Duodenal mucosa (tissue), 2 donors: ENCODE results near the gene SCYGR6.

Experiments
- H3K27ac ChIP-seq: one replicate; pipeline ENCODE4 v1.7.0; 2013; ENCODE audit warnings: low read depth, low read length
- H3K27me3 ChIP-seq, 2 donors: one replicate each; pipeline ENCODE4 v1.7.0; 2013; ENCODE audit warnings: low read length in 2 of 2, control low read depth in 1 of 2; ENCODE audit not compliant: insufficient read depth in 2 of 2, control insufficient read depth in 1 of 2
- H3K36me3 ChIP-seq, 2 donors: one replicate each; pipeline ENCODE4 v1.7.0; 2013; ENCODE audit warnings: low read length in 2 of 2, control low read depth in 1 of 2; ENCODE audit not compliant: insufficient read depth in 2 of 2, control insufficient read depth in 1 of 2
- H3K4me1 ChIP-seq, 2 donors: one replicate each; pipeline ENCODE4 v1.7.0; 2013; ENCODE audit warnings: low read length in 2 of 2, control low read depth in 1 of 2; ENCODE audit not compliant: insufficient read depth in 2 of 2, control insufficient read depth in 1 of 2
- H3K4me3 ChIP-seq, 2 donors: one replicate each; pipeline ENCODE4 v1.7.0; 2013; ENCODE audit warnings: low read length in 2 of 2, low read depth in 1 of 2
- H3K9ac ChIP-seq, 2 donors: one replicate each; pipeline ENCODE4 v1.7.0; 2013; ENCODE audit warnings: low read length in 2 of 2, low read depth in 1 of 2
- H3K9me3 ChIP-seq, 2 donors: one replicate each; pipeline ENCODE4 v1.7.0; 2013; ENCODE audit warnings: low read length in 2 of 2, control low read depth in 1 of 2; ENCODE audit not compliant: control insufficient read depth in 1 of 2

The SCYGR6 gene, protein sequence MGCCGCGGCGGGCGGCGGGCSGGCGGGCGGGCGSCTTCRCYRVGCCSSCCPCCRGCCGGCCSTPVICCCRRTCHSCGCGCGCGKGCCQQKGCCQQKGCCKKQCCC

DNA sequence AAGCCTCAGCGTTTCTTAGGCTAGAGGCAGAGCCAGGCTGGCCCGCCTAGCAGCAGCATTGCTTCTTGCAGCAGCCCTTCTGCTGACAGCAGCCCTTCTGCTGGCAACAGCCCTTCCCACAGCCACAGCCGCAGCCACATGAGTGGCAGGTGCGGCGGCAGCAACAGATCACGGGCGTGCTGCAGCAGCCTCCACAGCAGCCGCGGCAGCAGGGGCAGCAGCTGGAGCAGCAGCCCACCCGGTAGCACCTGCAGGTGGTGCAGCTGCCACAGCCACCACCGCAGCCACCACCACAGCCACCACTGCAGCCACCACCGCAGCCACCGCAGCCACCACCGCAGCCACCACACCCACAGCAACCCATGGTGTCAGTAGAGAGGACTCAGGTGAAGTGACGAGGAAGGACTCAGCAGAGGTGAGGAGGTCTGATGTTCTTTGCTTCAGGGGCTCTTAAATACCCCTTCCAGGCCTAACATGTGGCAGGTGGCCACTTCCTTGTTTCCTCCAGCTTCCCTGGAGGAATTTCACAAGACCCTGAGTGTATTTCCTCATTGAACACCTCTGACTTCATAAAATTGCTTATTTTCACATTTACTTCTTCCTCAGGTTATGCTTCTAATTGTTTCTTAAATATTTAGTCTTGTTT lies at the start of gene SCYGR6:
Gene SCYGR6, minus strand, starts transcription at position 364 of the 646 bp plus-strand sequence. Its CDS starts 0 bp downstream, at position 364.
- H3K36me3 ChIP-seq, result no peaks in the 10 kb centered on the region
- no peaks in the 10 kb centered on the region for H3K4me1 ChIP-seq

DNA sequence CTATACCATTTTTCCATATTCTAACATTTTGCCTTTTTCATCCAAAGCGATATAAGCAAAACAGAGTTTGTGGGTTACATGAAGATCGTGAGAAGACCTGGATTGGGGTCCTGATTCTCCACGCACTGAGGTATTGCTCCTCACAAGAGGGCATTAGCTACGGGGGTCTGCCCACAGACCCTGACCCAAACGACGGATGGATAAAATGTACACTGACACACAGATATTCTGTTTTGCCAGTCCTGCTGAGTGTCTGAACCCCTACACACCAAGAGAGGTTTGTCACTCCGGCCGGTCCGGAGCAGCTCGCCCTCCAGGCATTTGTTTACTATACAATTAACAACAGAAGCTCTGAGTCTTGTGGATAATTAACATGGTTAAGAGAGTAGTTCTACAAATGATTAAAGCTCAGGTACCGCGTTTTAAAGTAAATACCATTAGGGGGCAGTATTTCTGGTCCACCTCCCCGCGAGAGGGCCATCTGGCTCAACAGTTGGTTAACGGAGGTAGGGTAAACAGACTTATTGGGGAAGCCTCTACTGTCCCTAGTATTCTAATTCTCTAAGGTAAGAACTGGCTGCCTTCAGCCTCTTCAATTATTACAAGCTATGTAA lies 49.6 kb upstream of the SCYGR6 start:
- H3K4me1 ChIP-seq, result peaks cover 0 to 10% of the 10 kb centered on the region in 2 donors
- no peak overlapping the region for H3K27ac ChIP-seq
- H3K36me3 ChIP-seq, result no peaks in the 10 kb centered on the region
- H3K4me3 ChIP-seq, result no peak overlapping the region
- H3K9ac ChIP-seq, result no peak overlapping the region
- no peaks in the 10 kb centered on the region for H3K9me3 ChIP-seq
- H3K27me3 ChIP-seq, result no peaks in the 10 kb centered on the region

More for the DNA sequence above, at the start of gene SCYGR6:
- Histone ChIP-seq H3K27ac (no peak within 1 kb of the TSS), H3K9ac (no peak within 1 kb of the TSS), H3K4me3 (no peak within 1 kb of the TSS), H3K9me3 (no peaks in the 10 kb centered on the region), H3K27me3 (no peaks in the 10 kb centered on the region)

DNA sequence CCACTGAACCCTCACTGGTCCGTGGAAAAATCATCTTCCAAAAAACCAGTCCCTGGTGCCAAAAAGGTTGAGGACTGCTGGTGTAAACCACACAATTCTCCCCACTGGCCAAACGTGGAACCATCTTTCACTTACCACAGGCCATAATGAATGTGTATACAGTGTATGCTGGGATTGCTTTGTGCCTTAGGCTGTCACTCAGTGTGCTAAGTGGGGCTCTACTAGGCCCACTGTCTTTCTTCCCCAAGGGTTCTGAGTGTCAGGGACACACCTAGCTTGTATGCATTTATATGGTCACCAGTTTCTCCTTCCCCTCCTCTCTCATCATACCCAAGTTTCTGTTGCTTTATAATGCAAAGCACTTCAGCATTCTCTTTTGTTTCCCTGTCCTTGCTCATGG lies 48.4 kb upstream of the SCYGR6 start:
- H3K4me1 ChIP-seq, result peaks cover 0 to 10% of the 10 kb centered on the region in 2 donors
- H3K36me3 ChIP-seq, result no peaks in the 10 kb centered on the region
- no peaks in the 10 kb centered on the region for H3K9me3 ChIP-seq
- no peak overlapping the region for H3K27ac ChIP-seq
- H3K9ac ChIP-seq, result no peak overlapping the region
- no peaks in the 10 kb centered on the region for H3K27me3 ChIP-seq
- H3K4me3 ChIP-seq, result no peak overlapping the region

DNA sequence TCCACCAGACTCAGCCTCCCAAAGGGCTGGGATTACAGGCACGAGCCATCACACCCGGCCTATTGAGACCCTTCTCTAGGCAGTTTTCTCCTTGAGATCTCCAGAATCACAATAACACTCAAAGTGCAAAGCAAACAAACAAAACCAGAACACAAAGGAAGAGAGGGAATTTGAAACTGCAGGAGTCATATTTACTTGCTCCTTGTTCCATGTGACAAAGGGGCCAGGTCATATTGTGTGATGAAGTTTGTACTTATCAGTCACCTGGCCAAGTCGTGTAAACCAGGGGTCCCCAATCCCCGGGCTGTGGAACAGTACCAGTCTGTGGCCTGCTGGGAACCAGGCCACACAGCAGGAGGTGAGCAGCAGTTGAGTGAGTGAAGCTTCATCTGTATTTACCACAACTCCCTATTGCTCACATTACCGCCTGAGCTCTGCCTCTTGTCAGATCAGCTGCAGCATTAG lies 47.7 kb upstream of the SCYGR6 start:
- no peak overlapping the region for H3K4me3 ChIP-seq
- no peaks in the 10 kb centered on the region for H3K27me3 ChIP-seq
- H3K36me3 ChIP-seq, result no peaks in the 10 kb centered on the region
- H3K9ac ChIP-seq, result no peak overlapping the region
- peaks cover 0 to 10% of the 10 kb centered on the region in 2 donors for H3K4me1 ChIP-seq
- H3K27ac ChIP-seq, result no peak overlapping the region
- no peaks in the 10 kb centered on the region for H3K9me3 ChIP-seq

DNA sequence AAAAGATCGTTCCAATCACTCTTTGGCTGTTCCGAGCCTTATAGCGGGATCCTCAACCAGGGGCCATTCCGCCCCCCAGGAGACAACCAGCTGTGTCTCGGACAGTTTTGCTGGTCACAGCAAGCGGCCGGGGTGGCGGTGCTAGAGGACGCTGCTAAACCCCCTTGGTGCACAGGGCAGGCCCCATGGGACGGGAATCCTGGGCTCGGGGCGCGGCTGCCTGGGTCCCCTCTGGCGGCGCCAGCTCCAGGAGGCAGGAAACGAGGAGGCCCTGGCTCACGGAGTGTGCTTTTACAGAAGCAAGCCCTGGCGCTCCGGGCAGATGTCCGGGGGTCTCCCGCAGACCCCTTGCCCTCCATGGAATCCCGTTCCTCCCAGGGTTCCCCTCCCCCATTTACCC lies 43.3 kb upstream of the SCYGR6 start:
- Histone ChIP-seq H3K4me3 (no peak overlapping the region), H3K9ac (no peak overlapping the region), H3K4me1 (peaks cover 2 to 7% of the 10 kb centered on the region in 2 donors), H3K9me3 (no peaks in the 10 kb centered on the region), H3K27me3 (no peaks in the 10 kb centered on the region), H3K36me3 (no peaks in the 10 kb centered on the region), H3K27ac (no peak overlapping the region)

DNA sequence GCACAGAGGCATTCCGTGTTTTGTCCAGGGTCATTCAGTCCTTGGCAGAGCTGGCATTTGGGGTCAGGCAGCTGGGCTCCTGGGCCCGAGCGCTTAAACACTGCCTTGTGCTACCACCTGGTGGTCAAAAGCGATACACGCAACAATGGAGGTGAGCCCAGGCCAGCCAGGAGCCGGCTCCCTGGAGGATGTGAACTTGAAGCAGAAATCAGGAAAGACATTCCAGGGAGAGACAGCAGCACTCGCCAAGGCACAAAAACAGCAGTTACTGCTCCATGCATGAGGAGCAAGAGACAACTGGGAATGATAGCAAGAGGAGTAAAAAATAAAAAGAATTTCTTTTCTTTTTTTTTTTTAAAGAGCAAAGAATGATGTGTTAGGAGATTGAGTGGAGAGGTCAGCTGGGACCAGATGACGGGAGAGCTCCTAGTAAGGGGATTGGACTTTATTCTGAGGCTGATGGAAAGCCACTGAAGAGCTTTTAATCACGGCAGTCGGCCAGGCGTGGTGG lies 41.9 kb upstream of the SCYGR6 start:
- H3K27ac ChIP-seq, result no peak overlapping the region
- no peaks in the 10 kb centered on the region for H3K27me3 ChIP-seq
- no peak overlapping the region for H3K9ac ChIP-seq
- H3K4me3 ChIP-seq, result no peak overlapping the region
- no peaks in the 10 kb centered on the region for H3K36me3 ChIP-seq
- H3K9me3 ChIP-seq, result no peaks in the 10 kb centered on the region
- H3K4me1 ChIP-seq, result peaks cover 9 to 10% of the 10 kb centered on the region in 2 donors

DNA sequence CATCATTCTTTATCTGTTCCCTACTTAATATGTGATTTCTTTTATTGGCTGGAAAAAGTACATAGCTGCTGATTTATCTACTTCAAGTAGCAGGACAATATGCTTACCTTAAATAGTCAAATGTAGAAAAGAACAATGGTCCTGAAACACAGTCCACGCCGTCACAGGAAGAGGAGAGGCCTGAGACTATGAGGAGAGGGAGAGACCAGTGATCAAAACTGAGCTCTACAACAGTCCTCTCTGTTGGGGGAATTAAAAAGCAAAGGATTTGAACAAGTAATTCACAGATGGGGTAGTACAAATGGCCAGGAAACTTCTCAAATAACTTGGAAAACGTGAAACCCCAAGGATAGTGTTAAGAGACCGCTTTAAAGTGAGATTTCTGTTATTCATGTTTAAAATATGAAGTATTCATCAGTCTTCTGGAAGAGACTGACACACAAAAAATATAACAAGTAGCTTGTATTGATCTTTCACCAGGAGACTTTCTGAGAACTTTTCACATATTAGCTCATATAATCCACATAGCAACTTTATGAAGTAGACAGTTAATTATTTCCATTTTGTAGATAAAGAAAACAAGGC lies 41.3 kb upstream of the SCYGR6 start:
- Histone ChIP-seq H3K9me3 (no peaks in the 10 kb centered on the region), H3K27me3 (no peaks in the 10 kb centered on the region), H3K9ac (no peak overlapping the region), H3K4me3 (no peak overlapping the region), H3K4me1 (peaks cover 14 to 16% of the 10 kb centered on the region in 2 donors), H3K36me3 (no peaks in the 10 kb centered on the region), H3K27ac (no peak overlapping the region)

DNA sequence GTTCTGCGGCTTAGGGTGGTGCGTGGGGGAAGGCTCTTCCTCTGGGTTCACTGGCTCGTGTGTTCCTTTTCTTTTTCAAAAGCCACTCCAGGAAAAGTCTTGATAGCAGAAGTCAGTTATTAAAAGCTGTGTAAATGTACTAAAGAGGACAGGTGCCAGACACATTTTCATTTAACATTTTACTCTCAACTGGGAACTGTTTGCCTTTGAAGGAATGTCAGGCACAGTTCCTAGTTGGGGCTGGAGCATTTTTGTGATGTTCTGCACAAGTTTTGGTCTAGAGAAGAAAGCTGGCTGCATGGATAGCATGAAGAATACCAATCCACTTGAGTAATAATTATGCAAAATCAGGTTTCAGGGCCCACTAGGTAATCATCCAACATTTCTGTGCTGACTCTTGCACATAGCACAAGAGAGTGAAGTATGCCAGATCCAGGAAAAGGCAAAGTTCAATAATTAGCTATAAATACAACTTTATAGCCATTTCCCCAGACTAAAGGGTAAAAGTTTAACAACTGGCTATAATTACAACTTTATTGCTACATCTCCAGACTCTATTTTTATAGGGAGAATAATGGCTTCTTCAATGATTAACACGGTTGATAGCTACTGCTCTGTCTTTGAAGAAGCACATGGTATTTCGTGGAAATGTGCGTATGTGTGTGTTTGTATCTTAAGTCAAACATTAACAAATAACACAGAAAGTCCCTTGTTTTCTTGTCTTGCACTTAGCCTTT lies 37.4 kb upstream of the SCYGR6 start:
- H3K4me1 ChIP-seq, result peaks cover 23 to 25% of the 10 kb centered on the region in 2 donors
- H3K9me3 ChIP-seq, result no peaks in the 10 kb centered on the region
- no peak overlapping the region for H3K4me3 ChIP-seq
- no peaks in the 10 kb centered on the region for H3K27me3 ChIP-seq
- no peak overlapping the region for H3K9ac ChIP-seq
- H3K36me3 ChIP-seq, result no peaks in the 10 kb centered on the region
- peak overlapping the region; percentile 74 for H3K27ac ChIP-seq

DNA sequence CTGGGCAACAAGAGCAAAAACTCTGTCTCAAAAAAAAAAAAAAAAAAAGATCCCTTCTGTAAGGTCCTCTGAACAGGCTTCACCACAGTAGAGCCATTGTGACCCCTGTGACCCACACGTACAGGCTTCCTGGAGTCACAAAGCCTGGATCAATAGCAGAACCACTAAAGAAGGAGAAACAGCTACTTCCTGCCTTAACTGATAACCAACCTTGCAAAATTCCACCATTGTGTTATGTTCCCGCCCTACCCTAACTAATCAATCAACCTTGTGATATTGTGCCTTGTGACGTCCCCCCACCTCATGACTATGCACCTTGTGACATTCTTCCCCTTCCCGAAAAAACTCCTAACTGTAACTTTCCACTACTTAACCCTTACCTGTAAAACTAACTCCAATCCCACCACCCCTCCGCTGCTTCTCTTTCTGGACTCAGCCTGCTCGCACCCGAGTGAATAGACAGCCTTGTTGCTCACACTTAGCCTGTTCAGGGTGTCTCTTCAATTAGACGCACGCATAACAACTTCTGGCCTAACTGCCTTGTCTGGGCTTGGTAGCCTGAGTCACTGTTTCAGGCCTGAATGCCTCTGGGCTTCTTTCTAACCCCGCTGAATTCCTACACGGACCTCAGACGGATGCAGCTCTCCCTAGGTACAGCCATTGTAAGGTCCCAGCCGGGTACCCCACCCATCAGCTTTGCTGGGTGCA lies 35.0 kb upstream of the SCYGR6 start:
- no peak overlapping the region for H3K4me3 ChIP-seq
- peaks cover 22 to 23% of the 10 kb centered on the region in 2 donors for H3K4me1 ChIP-seq
- no peaks in the 10 kb centered on the region for H3K36me3 ChIP-seq
- H3K9me3 ChIP-seq, result no peaks in the 10 kb centered on the region
- H3K27ac ChIP-seq, result peak overlapping the region; percentile 64
- H3K27me3 ChIP-seq, result no peaks in the 10 kb centered on the region
- peak overlapping the region in 1 of 2 donors; percentile 6 for H3K9ac ChIP-seq
